ENCODE results near the gene PTBP3. TPM values are rescaled to one million over a fixed set of nuclear protein-coding genes. Genes with fewer than 3 reads are reported as not detected.

Gene PTBP3
- total and polyA plus RNA-seq, 2 of the 13 experiments (the other 11 are each of a cell fraction or from before 2014, with no cell fraction given) = 52.8 to 61.1 TPM

GRCh38 chr9:112332977-112333638 is at the start of gene PTBP3 (continued):
- TF ChIP-seq ATF5 (CRISPR knock-in tag; IDR thresholded peaks at IDR 0.05; ENCODE audit: low read depth) (no peak), SRSF4 (IDR thresholded peaks at IDR 0.05; ENCODE audit: low read depth, low read length, poor library complexity, severe bottlenecking) (no peak), ETS1 (CRISPR knock-in tag; IDR thresholded peaks at IDR 0.05) (0 out of 2 replicates have a peak, but pooled peaks have one; percentile 56), TOPORS (CRISPR knock-in tag; IDR thresholded peaks at IDR 0.05) (peak; percentile 54; the same call in 1 of the 2 replicates), ZNF607 (CRISPR knock-in tag; IDR thresholded peaks at IDR 0.05; ENCODE audit: borderline replicate concordance) (peak; percentile 65), HNRNPK (IDR thresholded peaks at IDR 0.05; ENCODE audit: low read depth, low read length, poor library complexity, severe bottlenecking) (no peak), ZNF354B (CRISPR knock-in tag; IDR thresholded peaks at IDR 0.05) (no peak), ZNF547 (CRISPR knock-in tag; IDR thresholded peaks at IDR 0.05) (peak; percentile 65; the same call in 1 of the 2 replicates), ZNF772 (CRISPR knock-in tag; IDR thresholded peaks at IDR 0.05) (peak; percentile 64; the same call in 1 of the 2 replicates), TEF (CRISPR knock-in tag; IDR thresholded peaks at IDR 0.05) (no peak), SSRP1 (CRISPR knock-in tag; IDR thresholded peaks at IDR 0.05) (no peak), CENPBD1 (CRISPR knock-in tag; IDR thresholded peaks at IDR 0.05; ENCODE audit: borderline replicate concordance, low read depth) (no peak), STAT5B (CRISPR knock-in tag; IDR thresholded peaks at IDR 0.05) (0 out of 2 replicates have a peak, but pooled peaks have one; percentile 40), RARG (CRISPR knock-in tag; IDR thresholded peaks at IDR 0.05; ENCODE audit: low read depth) (no peak; the same call in 1 of the 2 replicates), ZNF768 (CRISPR knock-in tag; IDR thresholded peaks at IDR 0.05) (peak; percentile 39; the same call in 1 of the 2 replicates), ATF6 (CRISPR knock-in tag; conservative IDR thresholded peaks at IDR 0.05) (no peak), ZNF343 (CRISPR knock-in tag; IDR thresholded peaks at IDR 0.05) (peak; percentile 55; the same call in 1 of the 2 replicates), ZNF33B (CRISPR knock-in tag; IDR thresholded peaks at IDR 0.05) (0 out of 2 replicates have a peak, but pooled peaks have one; percentile 30), ZSCAN29 (CRISPR knock-in tag; conservative IDR thresholded peaks at IDR 0.05) (no peak), REST (IDR thresholded peaks at IDR 0.05; ENCODE audit: borderline replicate concordance in 1 of 2, low read depth in 1 of 2, low read length in 2 of 2) (0 out of 4 replicates have a peak, but pooled peaks of 1 of the 2 experiments have one; percentile 18)
